GM12891 (cell line): ENCODE data around the gene PGS1.

Experiments used
- POLR2A ChIP-seq: IDR thresholded peaks from 2 replicates; pipeline ENCODE4 v1.6.1; 2011; ENCODE audit warnings: low read depth, low read length, control low read depth
- POLR2AphosphoS5 ChIP-seq: IDR thresholded peaks from 2 replicates; pipeline ENCODE4 v1.6.1; 2011; ENCODE audit warnings: low read depth, low read length, control low read depth
- TAF1 ChIP-seq: IDR thresholded peaks from 2 replicates; pipeline ENCODE4 v1.6.1; 2011; ENCODE audit warnings: low read depth, low read length, control low read depth

GRCh38 chr17:78356101-78356713 lies 22.2 kb upstream of the PGS1 start:
- TF ChIP-seq POLR2A (peak; percentile 70), TAF1 (0 out of 2 replicates have a peak, but pooled peaks have one; percentile 20), POLR2AphosphoS5 (peak; percentile 75; the same call in 1 of the 2 replicates)
